ENCODE measurements around the gene FBXO3.

Gene FBXO3

DNA sequence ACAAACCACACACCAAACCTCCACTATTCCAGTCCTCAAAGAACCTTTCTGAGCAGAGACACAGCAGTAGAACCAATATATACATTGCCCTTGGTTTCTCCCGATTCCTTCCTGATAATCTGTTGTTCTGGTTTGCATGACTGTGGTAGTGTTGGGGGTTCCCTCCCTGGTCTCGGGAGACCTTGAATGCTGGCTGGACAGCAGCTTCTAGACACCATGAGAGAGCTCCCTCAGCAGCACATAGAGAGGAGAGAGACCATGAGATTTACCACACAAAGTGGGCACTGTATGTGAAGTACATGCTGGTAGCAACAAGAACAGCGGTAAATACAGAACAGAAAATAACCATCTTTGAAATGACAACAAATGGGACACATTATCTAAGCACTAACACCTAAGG, 76.3 kb downstream of the FBXO3 start:
- Mint-ChIP-seq H3K27me3 (ENCODE audit: low read depth) (no peaks in the 10 kb centered on the region), H3K27ac (peak overlapping the region in 2 of 3 experiments; percentile 4 to 5), H3K4me3 (no peak overlapping the region), H3K9me3 (no peaks in the 10 kb centered on the region), H3K36me3 (ENCODE audit: low read depth) (no peaks in the 10 kb centered on the region), H3K4me1 (peaks cover 45% of the 10 kb centered on the region)
- TF ChIP-seq, protein P1, sequence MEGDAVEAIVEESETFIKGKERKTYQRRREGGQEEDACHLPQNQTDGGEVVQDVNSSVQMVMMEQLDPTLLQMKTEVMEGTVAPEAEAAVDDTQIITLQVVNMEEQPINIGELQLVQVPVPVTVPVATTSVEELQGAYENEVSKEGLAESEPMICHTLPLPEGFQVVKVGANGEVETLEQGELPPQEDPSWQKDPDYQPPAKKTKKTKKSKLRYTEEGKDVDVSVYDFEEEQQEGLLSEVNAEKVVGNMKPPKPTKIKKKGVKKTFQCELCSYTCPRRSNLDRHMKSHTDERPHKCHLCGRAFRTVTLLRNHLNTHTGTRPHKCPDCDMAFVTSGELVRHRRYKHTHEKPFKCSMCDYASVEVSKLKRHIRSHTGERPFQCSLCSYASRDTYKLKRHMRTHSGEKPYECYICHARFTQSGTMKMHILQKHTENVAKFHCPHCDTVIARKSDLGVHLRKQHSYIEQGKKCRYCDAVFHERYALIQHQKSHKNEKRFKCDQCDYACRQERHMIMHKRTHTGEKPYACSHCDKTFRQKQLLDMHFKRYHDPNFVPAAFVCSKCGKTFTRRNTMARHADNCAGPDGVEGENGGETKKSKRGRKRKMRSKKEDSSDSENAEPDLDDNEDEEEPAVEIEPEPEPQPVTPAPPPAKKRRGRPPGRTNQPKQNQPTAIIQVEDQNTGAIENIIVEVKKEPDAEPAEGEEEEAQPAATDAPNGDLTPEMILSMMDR (IDR thresholded peaks at IDR 0.05; ENCODE audit: unreplicated experiment in 3 of 3) = no peak

DNA sequence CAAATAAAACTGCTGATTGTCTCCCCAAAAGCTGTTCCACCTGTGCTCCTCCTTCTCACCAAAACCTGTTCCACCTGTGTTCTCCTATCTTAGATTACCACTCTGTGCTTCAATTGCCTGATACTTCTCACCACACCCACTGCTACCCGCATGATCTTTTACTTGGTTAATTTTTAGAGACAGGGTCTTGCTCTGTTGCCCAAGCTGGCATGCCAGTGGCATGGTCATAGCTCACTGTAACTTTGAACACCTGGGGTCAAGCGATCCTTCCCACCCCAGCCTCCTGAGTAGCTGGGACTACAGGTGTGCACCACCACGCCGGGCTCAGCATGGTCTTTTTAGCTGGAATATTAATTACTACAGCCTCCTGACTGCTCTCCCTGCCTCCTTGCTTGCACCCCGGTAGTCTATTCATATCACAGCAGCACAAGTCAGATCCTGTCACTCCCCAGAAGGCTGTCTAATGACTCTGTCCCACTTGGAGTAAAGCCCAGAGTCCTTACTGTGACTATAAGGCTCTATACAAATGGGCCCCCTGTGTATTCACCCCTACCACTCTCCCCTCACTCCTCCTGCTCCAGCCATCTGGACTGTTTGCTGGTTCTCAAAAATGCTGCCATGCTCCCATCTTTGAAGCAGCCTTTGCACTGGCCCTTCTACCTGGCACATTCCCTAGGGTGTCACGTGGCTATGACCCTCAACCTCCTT, 77.2 kb downstream of the FBXO3 start:
- H3K27ac Mint-ChIP-seq = peak overlapping the region in 2 of 3 experiments; percentile 9 to 52
- no peaks in the 10 kb centered on the region for H3K36me3 Mint-ChIP-seq (ENCODE audit: low read depth)
- peaks cover 2% of the 10 kb centered on the region for H3K27me3 Mint-ChIP-seq (ENCODE audit: low read depth)
- H3K9me3 Mint-ChIP-seq = no peaks in the 10 kb centered on the region
- H3K4me3 Mint-ChIP-seq = no peak overlapping the region
- TF ChIP-seq, protein P1 (IDR thresholded peaks at IDR 0.05; ENCODE audit: unreplicated experiment in 3 of 3) = no peak
- peaks cover 47% of the 10 kb centered on the region for H3K4me1 Mint-ChIP-seq

DNA sequence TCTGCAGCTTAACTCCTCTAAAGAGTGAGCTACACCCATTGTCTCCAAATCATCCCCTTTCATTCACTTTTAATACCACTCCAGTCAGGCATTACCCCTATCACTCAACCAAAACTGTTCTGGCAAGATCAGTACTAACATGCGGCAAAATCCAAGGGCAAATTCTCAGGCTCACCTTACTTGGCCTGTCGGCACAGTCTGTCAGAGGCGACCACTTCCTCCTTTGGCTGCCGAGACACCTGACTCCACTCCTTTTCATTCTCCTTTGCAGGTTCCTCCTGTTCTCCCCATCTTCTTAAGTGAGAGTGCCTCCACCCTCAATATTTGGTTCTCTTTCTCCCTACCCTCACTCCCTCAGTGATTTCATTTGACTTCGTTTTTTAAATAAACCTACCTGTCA, 77.9 kb downstream of the FBXO3 start:
- H3K36me3 Mint-ChIP-seq (ENCODE audit: low read depth) = no peaks in the 10 kb centered on the region
- H3K9me3 Mint-ChIP-seq = no peaks in the 10 kb centered on the region
- H3K4me3 Mint-ChIP-seq = no peak overlapping the region
- peak overlapping the region in 2 of 3 experiments; percentile 8 to 9 for H3K27ac Mint-ChIP-seq
- TF ChIP-seq, protein P1 (IDR thresholded peaks at IDR 0.05; ENCODE audit: unreplicated experiment in 3 of 3) = no peak
- peaks cover 47% of the 10 kb centered on the region for H3K4me1 Mint-ChIP-seq
- H3K27me3 Mint-ChIP-seq (ENCODE audit: low read depth) = peaks cover 6% of the 10 kb centered on the region

DNA sequence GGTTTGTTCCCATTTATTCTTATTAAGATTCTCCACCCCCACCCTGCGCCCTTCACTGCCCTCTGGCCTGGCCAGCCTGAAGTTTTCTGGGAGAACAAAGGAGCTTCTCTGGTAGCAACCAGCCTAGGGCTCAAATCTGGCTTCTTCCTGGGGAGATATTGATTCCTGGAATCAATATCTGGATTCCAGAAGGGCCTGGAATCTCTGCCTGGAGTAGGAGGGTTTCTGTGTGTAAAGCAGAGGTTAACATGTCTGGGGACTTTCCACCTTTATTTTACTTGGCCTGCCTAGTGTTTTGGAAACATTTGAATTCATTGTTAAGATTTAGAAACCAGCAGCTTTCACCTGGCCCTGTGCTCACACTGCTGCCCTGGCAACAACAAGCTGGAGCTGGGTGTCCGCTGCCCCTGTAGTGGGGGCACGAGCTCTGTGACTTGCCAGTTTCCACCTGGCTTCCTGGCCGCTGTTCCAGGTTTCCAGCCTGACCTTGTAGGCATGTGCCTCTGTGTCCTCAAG, 79.2 kb downstream of the FBXO3 start:
- no peaks in the 10 kb centered on the region for H3K36me3 Mint-ChIP-seq (ENCODE audit: low read depth)
- peak overlapping the region; percentile 67 to 89 (median 74) for H3K27ac Mint-ChIP-seq
- peaks cover 55% of the 10 kb centered on the region for H3K4me1 Mint-ChIP-seq
- peaks cover 6% of the 10 kb centered on the region for H3K27me3 Mint-ChIP-seq (ENCODE audit: low read depth)
- TF ChIP-seq, protein P1 (IDR thresholded peaks at IDR 0.05; ENCODE audit: unreplicated experiment in 3 of 3) = no peak
- H3K4me3 Mint-ChIP-seq = no peak overlapping the region
- no peaks in the 10 kb centered on the region for H3K9me3 Mint-ChIP-seq

DNA sequence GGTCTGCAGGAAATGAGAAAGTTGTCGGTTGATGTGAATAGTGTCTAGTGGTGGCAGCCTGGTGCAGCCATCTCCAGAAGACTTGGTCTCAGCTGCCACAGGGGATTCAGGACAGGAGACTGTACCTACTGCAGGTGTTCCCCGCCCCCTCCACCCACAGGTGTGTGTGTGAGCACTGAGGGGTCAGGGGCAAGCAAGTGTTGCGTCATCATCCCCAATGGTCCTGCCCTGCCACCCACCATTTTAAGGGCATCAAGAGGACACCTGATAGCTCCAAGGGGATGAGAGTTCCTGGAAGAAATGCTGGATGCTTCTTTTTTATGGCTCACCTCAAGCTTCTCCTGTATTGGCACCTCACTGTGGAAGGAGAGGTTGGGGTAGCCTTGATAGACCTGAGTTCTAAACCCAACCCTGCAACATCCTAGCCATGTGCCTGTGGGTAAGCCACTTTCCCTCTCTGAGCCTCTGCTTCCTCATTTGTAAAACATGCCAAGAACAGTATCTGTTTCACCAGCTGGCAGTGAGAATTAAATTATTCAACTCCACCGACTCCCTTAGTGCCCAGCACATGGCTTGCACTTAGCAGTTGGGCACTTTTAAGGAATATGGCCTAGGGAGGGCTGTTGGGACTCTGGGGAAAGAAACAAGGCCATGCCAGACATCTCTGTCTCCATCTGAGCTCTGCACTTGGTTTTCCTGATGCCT, 79.8 kb downstream of the FBXO3 start:
- Mint-ChIP-seq H3K36me3 (ENCODE audit: low read depth) (no peaks in the 10 kb centered on the region), H3K27me3 (ENCODE audit: low read depth) (peaks cover 6% of the 10 kb centered on the region), H3K4me3 (no peak overlapping the region), H3K9me3 (no peaks in the 10 kb centered on the region), H3K4me1 (peaks cover 58% of the 10 kb centered on the region), H3K27ac (peak overlapping the region in 2 of 3 experiments; percentile 89 to 99)
- TF ChIP-seq, protein P1 (IDR thresholded peaks at IDR 0.05; ENCODE audit: unreplicated experiment in 3 of 3) = no peak
